GOT3 (cell line): ENCODE results near the gene ESYT2.
A peak's percentile ranks its signal among the peaks of the same experiment; 100 is the strongest.
"Not testable (repeated sequence)": the region's sequence is repeated elsewhere in the genome, so short reads cannot be mapped to it uniquely, and the experiment has no call there.

Experiments
- DNase-seq: peaks from one replicate; lab custom pipeline; 2025; ENCODE audit warnings: mixed read lengths; lab: John Stamatoyannopoulos, UW

The ESYT2 gene, protein sequence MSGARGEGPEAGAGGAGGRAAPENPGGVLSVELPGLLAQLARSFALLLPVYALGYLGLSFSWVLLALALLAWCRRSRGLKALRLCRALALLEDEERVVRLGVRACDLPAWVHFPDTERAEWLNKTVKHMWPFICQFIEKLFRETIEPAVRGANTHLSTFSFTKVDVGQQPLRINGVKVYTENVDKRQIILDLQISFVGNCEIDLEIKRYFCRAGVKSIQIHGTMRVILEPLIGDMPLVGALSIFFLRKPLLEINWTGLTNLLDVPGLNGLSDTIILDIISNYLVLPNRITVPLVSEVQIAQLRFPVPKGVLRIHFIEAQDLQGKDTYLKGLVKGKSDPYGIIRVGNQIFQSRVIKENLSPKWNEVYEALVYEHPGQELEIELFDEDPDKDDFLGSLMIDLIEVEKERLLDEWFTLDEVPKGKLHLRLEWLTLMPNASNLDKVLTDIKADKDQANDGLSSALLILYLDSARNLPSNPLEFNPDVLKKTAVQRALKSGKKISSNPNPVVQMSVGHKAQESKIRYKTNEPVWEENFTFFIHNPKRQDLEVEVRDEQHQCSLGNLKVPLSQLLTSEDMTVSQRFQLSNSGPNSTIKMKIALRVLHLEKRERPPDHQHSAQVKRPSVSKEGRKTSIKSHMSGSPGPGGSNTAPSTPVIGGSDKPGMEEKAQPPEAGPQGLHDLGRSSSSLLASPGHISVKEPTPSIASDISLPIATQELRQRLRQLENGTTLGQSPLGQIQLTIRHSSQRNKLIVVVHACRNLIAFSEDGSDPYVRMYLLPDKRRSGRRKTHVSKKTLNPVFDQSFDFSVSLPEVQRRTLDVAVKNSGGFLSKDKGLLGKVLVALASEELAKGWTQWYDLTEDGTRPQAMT

DNA sequence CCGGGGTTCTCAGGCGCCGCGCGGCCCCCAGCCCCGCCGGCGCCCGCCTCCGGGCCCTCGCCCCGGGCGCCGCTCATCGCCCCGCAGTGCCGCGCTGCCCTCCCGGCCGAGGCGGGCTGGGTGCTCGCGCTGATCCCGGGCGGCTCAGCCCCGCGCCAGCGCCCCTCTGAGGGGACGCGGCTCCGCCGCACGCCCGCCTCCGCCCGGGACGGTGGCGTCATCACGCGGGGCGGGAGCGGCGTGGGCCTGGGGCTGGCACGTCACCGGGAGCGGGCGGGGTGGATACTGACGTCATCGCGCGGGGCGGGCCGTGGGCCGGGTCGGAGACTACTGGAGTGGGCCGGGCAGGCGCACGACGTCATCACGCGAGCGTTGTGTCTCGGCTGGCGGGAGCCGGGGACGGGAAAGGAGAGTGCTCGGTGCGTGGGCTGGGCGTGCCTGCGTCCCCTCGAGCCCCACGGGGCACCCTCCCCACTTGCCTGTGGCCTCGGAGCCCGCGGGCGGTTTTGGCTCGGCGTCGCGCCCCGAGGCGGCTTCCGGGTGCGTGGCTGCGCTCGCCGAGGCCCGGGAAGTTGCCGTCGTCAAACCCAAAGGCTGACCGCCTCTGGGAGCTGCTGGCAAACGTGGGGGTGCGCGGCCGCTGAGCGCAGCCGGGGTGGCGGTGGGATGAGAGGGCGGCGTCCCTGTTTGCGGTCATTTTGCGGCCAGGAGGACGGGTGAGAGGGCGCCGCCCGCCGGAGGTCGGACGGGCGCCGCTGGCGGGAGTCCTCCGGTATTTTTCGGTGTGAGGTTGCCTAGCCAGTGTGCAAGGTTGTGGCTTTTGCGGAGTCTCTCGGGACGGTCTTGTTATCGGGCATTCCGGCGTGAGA, at the start of gene ESYT2:
Gene ESYT2, minus strand, starts transcription at position 168 of the 869 bp plus-strand sequence. Its CDS starts 91 bp downstream, at position 77.
- DNase-seq, result peak; percentile 90

DNA sequence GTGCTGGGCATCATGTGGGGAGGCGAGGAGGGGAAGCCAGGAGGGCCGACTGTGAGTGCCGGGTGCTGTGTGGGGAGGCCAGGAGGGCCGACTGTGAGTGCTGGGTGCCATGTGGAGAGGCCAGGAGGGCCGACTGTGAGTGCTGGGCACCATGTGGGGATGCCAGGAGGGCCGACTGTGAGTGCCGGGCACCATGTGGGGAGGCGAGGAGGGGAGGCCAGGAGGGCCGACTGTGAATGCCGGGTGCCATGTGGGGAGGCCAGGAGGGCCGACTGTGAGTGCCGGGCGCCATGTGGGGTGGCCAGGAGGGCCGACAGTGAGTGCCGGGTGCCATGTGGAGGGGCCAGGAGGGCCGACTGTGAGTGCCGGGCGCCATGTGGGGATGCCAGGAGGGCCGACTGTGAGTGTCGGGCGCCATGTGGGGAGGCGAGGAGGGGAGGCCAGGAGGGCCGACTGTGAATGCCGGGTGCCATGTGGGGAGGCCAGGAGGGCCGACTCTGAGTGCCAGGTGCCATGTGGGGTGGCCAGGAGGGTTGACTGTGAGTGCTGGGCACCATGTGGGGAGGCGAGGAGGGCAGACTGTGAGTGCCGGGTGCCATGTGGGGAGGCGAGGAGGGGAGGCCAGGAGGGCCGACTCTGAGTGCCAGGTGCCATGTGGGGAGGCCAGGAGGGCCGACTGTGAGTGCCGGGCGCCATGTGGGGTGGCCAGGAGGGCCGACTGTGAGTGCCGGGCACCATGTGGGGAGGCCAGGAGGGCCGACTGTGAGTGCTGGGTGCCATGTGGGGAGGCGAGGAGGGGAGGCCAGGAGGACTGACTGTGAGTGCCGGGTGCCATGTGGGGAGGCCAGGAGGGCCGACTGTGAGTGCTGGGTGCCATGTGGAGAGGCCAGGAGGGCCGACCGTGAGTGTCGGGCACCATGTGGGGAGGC, 49.1 kb upstream of the ESYT2 start:
- DNase-seq, result not testable (repeated sequence)

DNA sequence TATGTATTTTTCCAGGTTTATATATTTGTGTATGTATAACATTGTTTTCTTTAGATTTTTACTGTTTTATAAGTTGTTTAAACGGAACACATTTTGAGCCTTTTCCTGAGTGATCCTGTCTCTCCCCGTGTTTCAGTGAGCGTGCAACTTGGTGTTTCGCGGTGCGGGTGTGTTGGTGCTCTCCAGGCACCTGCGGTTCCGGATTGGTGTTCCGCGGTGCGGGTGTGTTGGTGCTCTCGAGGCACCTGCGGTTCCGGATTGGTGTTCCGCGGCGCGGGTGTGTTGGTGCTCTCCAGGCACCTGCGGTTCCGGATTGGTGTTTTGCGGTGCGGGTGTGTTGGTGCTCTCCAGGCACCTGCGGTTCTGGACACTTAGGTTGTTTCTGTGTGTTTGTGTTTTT, 47.7 kb upstream of the ESYT2 start:
- no peak for DNase-seq

DNA sequence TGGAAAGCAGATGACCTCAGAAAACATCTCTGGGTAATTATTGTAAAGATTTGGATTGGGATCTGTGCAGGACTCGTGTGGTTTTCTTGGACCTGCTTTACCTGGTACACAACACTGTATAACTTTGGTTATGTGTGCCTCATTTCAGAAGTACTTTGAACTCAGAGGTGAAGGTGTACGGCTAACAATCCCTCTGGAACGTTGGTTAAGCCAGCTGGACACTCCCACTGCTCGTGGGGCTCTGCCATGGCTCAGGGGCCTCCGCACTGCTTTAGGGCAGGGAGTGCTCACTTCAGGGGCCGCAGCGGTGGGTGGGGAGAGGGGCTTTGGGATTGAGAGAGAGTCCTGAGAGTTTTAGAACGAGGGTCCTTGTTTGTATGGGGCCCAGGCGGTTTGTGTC, 40.6 kb upstream of the ESYT2 start:
- no peak for DNase-seq

DNA sequence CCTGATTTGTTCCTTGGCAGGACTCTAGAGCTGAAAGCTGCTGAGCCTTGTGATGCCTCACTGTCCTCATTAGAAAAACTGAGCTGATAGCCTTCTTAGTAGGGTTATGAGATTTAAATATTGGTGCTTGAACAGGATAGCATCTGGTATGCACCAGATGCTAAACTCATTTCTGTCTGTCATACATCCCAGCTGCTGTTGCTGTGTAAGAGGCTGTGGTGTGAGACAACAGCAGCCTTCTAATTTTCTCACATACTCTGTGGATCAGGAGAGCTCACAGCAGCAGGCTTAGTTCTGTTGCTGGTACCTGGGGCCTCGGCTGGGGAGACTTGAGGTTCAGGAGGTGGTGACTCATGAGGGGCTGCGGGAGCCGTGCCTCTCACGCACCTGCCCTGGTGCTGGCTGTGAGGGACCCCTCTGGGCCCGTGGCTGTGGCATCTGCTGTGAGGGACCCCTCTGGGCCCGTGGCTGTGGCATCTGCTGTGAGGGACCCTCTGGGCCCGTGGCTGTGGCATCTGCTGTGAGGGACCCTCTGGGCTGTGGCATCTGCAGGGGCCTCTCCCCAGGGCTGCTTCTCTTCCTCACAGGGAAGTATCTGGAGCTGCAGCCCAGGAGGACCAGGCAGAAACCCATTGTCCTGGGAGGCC, 39.6 kb upstream of the ESYT2 start:
- DNase-seq, result no peak

DNA sequence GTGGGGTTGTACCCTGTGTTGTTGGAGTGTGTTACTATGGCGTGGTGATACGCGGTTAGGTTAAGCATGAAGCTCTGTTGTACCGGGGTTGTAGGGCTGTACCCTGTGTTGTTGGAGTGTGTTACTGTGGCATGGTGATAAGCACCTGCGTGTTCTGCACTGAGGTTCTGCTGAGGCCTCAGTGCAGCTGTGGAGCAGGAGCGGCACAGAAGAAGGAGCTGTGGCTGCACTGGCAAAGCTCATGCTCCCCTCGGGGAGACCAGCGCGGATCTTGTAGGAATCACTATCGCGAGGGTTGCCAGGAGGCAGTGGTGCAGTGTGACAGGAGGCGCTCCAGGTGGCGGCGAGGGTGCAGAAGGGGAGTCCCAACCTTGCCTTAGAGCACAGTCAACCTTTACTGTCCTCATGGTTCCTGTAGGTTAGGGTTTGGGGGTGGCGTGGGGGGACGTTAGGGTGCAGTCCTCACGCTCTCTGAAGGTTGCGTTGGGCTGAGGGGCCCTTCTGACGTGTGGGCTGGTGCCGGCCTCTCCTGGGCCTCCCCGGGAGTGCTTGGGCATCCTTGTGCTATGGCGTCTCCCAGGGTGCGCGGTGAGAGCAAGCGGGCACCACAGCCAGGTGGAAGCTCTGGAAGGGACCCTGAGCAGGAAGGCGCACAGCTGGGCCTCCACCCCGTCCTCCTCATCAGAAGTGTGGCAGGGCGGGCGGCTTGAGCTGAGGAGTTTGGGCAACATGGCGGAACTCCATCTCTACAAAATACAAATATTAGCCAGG, 38.1 kb upstream of the ESYT2 start:
- no peak for DNase-seq

DNA sequence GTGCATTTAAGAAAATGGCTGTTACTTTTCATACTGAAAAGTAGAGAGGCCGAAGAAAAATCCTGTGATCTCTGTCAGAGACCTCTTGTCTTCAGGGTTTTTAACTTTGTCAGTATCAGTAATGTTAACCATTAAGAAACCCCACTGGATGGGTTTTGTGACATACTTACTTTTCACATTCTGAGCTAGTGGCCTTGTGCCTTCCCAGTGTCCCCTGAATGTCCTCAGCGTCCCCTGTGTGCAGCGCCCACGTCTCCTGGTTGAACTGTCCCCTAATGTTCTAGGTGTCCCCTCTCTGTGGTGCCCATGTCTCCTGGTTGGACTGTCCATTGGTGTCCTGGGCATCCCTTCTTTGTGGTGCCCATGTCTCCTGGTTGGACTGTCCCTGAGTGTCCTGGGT, 36.7 kb upstream of the ESYT2 start:
- no peak for DNase-seq

DNA sequence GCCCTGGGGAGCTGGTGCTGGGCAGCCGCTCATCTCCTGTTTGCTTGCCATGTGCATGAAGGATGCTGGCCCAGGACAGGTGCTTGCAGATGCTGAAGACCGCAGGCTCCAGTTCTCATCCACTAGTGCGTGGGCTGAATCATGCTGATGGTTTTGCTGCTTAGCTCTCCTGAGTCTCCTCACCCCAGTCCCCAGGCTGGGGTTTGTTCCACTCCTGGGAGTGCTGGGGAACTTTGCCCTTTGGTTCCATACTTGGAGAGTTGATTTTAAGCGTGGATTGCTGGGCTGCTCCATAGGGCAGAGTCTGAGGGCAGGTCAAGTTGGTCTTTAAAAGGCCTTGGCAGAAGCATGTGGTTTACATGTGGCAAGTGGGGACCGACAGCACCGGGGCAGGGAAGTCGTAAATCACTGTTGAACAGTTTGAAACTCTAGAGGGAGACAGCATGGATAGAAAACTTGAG, 36.2 kb upstream of the ESYT2 start:
- no peak for DNase-seq

DNA sequence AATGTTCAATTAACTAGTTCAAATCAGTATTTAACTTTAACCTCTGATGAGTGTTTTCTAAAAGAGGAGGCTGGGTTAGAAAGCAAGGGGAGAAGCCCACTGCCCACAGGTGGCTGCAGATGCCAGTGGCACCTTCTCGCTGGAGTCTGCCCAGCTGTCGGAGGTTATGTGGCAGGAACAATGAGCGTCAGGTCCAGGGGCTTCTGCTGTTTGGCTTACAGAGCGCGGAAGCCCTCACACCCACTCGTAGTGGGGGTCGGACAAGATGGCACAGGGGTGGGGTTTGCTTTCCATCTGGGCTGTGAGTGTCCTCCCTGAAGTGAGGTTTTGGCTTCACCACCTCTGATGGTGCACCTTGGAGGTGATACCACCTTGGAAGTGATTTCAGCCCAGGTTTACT, 35.5 kb upstream of the ESYT2 start:
- DNase-seq, result no peak

DNA sequence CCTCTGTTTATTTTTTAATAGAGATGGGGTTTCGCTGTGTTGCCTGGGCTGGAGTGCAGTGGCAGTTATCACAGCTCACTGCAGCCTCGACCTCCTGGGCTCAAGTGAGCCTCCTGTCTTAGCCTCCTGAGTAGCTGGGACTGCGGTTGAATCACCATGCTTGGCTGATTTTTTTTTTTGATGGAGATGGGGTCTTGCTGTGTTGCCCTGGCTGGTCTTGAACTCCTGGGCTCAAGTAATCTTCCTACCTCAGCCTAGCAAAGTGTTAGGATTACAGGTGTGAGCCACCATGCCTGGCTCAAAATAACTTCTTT, 35.2 kb upstream of the ESYT2 start:
- no peak for DNase-seq

DNA sequence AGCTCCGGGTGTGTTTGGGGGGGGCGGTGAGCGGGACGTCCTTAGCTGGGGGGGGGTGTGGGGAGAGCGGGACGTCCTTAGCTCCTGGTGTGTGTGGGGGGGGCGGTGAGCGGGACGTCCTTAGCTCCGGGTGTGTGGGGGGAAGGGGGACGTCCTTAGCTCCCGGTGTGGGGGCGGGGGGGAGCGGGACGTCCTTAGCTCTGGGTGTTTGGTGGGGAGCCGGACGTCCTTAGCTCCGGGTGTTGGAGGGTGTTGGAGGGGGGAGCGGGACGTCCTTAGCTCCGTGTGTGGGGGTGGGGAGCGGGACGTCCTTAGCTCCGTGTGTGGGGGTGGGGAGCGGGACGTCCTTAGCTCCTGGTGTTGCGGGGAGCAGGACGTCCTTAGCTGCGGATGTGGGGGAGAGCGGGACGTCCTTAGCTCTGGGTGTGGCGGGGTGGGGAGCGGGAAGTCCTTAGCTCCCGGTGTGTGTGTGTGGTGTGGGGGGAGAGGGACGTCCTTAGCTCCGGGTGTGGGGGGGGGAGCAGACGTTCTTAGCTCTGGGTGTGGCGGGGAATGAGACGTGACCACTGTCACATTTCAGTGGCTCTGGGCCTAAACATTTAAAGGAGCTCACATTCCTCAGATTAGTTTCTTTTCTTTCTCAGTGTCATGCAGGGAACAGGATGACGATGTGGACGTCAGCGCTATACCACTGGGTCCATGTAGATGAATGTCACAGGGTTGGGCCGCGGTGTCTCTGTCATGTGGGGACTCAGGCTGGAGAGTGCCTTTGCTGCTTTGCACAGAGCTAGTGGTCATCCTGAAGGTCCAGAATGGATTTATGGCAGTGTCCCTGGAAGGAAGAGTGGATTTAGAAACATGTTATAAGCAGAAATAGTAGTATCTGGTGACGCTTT, 34.5 kb upstream of the ESYT2 start:
- DNase-seq, result no peak

DNA sequence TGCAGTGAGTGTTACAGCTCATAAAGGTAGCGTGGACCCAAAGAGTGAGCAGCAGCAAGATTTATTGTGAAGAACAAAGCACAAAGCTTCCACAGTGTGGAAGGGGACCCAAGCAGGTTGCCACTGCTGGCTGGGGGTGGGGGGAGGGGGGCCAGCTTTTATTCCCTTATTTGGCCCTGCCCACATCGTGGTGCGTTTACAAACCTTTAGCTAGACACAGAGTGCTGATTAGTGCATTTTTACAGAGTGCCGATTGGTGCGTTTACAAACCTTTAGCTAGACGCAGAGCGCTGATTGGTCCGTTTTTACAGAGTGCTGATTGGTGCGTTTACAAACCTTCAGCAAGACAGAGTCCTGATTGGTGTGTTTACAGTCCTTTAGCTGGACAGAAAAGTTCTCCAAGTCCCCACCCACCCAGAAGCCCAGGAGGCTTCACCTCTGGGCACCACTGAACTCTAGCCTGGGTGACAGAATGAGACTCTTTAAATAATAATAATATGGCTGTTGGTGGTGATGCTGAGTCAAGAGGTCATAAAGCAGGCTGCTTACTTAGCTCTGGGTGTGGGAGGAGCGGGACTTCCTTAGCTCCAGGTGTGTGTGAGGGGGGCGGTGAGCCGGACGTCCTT, 33.8 kb upstream of the ESYT2 start:
- DNase-seq, result not testable (repeated sequence)

DNA sequence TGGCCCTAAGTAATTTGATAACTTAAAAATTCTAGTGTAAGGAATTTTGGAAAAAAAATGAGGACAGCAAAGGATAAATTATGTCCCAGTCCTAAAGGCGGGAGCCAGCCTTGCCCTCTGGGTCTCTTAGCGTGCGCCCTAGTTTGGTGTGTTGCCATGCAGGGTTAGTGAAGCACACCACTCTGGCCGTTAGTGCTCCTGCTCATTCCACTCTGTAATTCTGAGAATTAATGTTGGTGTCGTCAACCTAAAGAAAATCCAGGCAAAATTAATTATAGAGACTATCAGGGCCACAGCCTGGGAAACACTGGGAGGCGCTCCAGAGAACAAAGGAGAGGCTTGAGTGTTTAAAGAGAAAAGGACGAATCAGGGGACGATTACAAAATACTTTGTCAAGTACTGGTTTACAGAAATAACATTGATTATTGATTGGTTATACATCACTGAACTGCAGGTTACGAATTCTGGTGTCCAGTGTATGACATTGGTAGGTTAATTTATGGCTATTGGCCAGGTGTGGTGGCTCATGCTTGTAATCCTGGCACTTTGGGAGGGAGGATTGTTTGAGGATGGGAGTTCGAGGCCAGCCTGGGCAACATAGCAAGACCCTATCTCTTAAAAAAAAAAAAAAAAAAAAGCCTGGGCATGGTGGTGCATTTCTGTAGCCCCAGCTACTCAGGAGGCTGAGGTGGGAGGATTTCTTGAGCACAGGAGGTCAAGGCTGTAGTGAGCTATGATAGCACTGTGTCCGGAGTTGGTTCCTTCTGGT, 32.8 kb upstream of the ESYT2 start:
- no peak for DNase-seq

DNA sequence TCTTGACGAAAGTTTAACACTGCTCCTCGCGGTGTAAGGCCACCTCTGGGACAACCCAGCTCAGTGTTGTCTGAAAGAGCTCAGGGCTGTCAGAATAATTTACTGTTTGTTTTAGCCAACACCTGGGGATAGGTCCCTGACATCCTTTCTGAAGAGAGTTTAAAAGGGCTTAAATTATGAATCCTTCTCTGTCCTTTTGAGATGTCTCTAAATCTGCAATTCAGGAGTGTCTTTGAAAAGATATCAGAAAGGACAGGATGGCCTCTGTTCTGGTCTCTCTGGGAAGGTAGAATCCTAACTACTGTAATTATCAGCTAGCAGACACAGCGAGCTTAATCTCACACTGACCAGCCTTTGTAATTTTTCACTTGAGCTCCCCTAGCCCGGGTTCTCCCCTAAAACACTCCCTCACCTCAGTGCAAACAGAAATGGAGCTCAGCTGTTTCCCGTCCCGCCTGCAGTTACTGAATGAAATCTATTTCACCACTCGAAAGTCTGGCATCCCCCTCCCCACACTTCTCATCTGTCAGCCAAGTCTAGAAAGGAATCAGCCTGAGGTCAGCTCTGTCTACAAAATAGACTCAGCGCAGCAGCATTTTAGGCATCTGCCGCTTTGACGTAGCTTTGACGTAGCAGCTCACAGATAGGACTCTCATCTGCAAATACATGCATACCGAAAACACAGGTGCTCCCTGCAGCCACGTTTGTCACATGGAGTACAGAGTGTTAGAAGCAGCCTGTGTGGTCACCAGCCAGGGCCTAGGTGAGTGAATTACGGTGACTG, 31.9 kb upstream of the ESYT2 start:
- DNase-seq, result no peak

DNA sequence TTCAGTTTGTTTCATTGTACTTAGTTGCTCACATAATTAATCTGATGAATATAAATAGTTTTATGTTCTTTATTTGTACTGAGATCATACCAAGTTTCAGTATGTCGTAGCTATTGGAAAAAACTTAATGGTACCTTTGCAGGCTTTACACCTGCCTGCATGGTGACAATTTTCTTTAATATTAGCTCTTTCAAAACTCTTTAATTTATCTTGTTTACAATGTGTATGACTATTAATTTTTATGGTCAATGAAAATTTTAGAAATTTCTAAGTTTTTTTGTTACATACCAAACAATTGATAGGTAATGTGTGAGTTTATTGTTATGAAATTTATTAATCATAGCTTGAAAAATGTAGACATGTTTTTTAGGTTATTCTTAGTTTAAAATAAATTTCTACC, 31.1 kb upstream of the ESYT2 start:
- DNase-seq, result no peak

DNA sequence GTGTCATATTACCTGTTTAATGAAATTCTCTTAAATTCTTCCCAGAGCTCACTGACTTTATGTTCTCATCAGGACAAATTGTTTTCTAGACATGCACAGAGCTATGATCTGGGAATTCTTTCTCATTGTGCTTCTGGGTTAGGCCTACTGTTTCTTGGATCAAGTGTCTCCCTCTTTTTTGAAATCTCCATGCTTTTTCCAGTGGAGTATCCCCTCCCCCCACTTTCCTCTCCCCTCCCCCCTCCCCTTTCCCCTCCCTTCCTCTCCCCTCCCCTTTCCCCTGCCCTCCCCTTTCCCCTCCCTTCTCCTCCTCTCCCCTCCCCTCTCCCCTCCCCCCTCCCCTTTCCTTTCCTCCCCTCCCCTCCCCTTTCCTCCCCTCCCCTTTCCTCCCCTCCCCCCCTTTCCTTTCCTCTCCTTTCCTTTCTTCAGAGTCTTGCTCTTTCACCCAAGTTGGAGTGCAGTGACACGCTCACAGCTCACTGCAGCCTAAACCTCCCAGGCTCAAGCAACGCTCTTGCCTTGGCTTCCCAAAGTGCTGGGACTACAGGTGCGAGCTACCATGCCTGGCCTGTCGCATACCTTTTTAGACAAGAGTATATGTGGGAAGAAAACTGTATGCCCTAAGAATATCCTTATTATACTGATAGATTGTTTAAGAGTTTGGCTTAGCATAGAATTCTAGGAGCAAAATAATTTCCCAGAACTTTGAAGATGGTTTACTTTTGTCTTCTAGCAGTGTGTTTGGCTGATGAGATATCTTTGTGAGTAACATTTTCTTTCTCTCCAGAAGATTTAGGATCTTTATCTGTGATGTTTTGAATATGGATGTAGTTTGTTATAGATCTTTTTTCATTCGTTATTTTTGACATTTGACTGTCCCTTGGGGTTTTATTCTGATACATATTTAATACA, 29.5 kb upstream of the ESYT2 start:
- DNase-seq, result no peak
